OCI-M1 (cell line): ENCODE data around the gene NRROS.

Experiments
- DNase-seq: peaks from one replicate; lab custom pipeline; 2025; lab: John Stamatoyannopoulos, UW

The NRROS gene

GRCh38 chr3:196650740-196651311 is 11.3 kb downstream of the NRROS start:
- DNase-seq: peak; percentile 77

DNA sequence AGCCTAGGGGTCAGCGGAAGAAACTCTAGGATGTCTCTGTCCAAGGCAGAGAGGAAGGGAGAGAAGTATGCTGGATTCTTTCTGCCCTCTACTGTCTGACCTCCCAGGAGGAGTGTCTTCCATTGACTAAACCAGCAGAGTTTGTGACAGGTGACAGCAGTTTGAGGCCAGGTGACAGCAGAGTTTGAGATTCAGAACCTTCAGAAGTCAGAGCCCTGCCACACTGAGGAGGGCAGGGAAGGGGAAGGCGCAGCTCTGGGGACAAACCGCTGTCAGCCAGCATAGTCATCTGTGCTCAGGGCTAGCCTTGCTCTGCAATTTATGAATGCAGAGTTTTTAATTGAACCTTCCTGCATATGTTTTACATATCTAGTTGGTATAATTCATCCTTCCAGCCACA is 12.3 kb downstream of the NRROS start:
- DNase-seq: no peak

- no peak for DNase-seq
Measured at GRCh38 chr3:196652961-196653795, 13.7 kb downstream of the NRROS start.

GRCh38 chr3:196654006-196654734 is 14.7 kb downstream of the NRROS start:
- no peak for DNase-seq

- no peak for DNase-seq
Measured at GRCh38 chr3:196654735-196655090, 15.2 kb downstream of the NRROS start.

DNA sequence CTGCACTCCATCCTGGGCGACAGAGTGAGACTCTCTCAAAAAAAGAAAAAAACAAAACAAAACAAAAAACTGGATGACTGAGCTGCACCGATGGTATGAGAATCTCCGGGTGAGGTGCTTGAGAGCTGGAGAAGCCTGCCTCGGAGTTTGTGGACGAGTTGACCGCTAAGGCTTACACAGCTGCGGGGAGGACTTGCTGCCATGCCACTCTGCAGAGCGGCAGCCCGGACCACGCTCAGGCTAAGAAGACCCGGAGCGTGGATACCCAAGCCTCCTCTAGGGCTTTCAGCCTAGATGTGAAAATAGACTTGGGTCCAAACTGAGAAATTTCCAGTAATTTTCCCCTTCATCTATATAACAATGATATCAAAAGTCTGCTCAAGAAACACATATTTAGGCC is 16.0 kb downstream of the NRROS start:
- DNase-seq: no peak

GRCh38 chr3:196656213-196656612 is 16.7 kb downstream of the NRROS start:
- DNase-seq: no peak

- DNase-seq: no peak
Measured at GRCh38 chr3:196659901-196660351, 20.4 kb downstream of the NRROS start.

- no peak for DNase-seq
Measured at GRCh38 chr3:196660381-196661166, 21.1 kb downstream of the NRROS start.

GRCh38 chr3:196661400-196661799 is 21.9 kb downstream of the NRROS start:
- DNase-seq: no peak

DNA sequence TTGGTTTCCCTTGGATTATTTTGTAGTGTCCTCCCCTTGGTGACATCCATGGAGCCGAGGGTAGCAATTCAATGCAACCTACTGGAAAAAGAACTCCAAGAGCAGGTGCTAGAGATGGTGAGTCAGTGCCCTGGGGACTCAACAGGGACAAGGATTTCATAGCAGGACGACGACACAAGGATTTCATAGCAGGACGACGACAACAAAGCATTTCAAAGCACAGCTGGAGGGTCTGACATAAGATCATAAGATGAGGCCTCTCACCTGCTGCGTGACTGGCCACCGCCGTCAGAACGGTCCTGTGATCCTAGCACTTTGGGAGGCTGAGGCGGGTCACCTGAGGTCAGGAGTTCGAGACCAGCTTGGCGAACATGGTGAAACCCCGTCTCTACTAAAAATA is 22.5 kb downstream of the NRROS start:
- DNase-seq: no peak

DNA sequence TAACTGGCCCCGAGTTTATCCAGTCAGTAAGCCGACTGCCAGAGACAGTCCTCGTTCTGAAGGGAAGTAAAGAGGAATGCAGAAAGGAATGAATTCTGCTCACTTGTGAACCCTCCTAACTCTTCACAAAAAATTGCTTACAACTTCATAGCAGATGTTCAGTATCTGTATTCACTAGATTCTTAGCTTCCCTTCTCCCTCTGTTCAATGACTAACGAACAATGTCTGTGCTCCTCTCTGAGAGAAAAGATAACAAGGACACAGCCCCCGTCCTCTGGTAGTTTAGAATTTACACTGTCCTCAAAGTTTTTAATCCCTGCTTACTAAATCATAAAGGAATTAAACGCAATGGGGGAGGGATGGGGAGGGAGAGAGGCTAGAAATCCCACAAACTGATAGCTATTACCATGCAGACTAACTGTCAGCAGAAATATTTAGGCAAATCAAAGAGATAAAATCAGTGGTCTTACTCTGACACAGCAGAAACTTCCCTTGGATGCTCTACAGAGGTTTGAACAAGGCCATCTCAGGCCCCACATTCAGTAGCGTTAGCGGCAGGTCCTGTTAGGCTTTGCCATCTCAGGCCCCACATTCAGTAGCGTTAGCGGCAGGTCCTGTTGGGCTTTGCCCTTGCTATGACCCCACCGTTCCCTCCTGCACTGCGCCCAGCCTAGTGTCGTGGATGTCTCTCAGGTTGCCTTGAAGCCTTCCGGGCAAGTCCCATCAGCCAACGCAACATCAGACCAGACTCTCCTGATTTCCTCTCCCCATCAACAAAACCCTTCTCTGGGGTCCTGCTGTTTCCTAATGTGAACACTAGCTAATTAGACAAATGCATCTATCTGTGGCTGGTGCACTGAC is 23.4 kb downstream of the NRROS start:
- DNase-seq: peak; percentile 75

DNA sequence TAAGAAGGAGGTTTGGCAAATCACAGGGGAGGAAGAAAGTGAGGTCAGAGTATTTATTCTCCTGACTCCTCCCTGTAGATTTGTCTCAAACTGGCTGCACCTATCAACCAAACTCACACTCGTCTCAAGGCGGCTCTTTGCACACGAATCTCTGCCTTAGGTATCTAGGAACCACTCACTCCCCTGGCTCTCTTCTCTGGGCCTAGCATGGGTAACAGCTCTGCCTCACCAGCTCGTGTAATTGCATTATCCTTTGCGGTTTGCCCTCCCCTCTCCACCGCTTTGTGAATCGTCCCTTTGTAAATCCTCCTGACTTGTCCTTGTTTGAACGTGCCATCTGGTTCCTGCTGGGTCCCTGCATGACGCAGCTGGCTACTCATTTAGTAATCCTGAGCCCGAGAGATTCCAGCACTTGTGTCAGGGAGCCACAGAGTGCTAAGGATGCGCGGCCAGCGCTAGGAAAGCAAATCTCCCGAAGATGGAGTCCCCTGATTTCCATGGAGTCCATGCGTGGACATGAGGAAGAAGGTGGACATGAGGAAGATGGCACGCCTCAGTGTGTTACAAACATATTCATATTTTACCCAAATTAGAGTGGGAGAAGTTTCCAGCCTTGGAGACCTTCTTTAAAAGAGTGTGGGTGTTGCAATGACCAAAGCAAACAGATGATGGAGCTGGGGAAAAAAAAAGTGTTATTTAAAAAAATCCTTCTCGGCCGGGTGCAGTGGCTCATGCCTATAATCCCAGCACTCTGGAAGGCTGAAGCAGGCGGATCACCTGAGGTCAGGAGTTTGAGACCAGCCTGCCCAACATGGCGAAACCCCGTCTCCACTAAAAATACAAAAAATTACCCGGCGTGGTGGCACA is 26.7 kb downstream of the NRROS start:
- no peak for DNase-seq

DNA sequence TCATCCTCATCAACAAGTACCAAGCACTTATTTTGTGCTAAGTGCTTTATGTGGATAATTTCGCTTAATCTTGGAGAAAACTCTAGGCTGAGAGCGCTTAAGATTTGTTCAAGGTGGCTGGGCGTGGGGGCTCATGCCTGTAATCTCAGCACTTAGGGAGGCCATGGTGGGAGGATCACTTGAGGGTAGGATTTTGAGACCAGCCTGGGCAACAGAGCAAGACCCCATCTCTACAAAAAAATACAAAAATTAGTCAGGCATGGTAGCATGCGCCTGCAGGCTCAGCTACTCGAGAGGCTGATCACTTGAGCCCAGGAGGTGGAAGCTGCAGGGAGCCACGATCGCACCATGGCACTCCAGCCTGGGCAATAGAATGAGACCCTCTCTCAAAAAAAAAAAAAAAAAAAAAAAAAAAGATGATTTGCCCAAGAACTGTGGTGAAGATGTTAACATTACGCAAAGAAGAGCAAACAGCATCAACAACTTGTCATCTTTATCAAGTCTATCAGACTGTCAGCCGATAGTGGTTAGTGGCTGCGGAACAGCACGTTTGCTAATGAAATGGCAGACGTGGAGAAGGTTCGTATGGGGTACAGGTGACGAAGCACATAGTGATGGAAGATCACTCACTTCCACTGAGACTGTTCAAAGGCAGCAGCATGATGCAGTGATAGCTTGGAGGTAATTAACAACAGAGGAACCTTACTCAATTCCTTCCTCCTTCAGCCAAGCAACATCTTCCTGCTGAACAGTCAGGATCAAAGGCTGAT is 27.7 kb downstream of the NRROS start:
- DNase-seq: no peak

- no peak for DNase-seq
Measured at GRCh38 chr3:196670339-196670738, 30.8 kb downstream of the NRROS start.

- DNase-seq: no peak
Measured at GRCh38 chr3:196673632-196674031, 34.1 kb downstream of the NRROS start.

DNA sequence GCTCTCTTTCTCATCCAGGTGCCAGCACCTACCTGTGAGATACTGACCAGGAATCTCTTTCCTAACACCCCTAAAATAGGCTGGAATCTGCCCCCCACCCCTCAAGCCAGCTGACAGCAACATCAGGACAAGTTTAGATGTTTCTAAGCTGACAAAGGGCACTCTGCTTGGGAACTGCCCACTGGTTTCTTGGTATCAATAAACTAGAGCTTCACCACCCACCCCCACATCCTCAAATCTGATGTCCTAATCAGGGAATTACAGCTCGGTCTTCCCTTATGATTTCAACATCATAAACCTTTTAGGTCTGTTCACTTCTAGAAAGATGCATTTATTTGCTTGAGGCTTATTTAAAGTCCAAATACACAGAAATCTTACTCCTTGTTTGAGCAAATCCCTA is 37.9 kb downstream of the NRROS start:
- no peak for DNase-seq

DNA sequence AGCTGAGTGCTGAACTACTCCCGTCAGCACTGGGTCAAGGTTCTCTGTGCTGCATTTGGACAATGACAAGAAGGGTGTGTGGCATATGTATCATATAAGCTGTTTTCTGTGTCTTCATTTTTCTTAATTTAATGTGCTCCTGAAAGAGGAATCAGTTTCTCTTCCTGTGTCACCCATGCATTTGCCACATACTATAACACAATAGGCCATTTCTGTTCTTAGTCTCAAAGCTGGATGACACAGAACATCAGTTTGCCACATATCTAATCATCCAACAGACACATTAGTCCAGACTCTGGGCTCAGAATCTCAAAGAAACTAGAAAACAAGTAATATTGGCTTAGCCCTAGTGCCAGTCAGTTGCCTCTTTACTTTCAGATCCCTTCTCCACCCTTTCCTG is 38.4 kb downstream of the NRROS start:
- DNase-seq: no peak

GRCh38 chr3:196684548-196685407 is 45.3 kb downstream of the NRROS start:
- peak; percentile 87 for DNase-seq
